NCI-H526 treated with DMSO at 0.1 percent for 48 hours (cell line): Measurements from ENCODE around the gene CEP72.
"Not testable (repeated sequence)": the region's sequence is repeated elsewhere in the genome, so short reads cannot be mapped to it uniquely, and the experiment has no call there.

Source experiments
- DNase-seq: peaks from one replicate; lab custom pipeline; 2025; lab: John Stamatoyannopoulos, UW

The CEP72 gene, protein sequence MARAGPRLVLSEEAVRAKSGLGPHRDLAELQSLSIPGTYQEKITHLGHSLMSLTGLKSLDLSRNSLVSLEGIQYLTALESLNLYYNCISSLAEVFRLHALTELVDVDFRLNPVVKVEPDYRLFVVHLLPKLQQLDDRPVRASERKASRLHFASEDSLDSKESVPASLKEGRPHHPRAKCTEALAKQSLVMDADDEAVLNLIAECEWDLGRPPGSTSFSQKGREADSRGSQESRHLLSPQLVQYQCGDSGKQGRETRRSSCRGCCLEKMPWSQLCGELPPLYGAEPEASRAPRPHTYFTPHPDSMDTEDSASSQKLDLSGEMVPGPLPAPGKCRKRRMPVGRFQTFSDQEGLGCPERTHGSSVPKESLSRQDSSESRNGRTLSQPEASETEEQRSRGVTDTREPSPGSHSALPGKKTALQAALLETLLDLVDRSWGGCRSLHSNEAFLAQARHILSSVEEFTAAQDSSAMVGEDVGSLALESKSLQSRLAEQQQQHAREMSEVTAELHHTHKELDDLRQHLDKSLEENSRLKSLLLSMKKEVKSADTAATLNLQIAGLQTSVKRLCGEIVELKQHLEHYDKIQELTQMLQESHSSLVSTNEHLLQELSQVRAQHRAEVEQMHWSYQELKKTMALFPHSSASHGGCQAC

DNA sequence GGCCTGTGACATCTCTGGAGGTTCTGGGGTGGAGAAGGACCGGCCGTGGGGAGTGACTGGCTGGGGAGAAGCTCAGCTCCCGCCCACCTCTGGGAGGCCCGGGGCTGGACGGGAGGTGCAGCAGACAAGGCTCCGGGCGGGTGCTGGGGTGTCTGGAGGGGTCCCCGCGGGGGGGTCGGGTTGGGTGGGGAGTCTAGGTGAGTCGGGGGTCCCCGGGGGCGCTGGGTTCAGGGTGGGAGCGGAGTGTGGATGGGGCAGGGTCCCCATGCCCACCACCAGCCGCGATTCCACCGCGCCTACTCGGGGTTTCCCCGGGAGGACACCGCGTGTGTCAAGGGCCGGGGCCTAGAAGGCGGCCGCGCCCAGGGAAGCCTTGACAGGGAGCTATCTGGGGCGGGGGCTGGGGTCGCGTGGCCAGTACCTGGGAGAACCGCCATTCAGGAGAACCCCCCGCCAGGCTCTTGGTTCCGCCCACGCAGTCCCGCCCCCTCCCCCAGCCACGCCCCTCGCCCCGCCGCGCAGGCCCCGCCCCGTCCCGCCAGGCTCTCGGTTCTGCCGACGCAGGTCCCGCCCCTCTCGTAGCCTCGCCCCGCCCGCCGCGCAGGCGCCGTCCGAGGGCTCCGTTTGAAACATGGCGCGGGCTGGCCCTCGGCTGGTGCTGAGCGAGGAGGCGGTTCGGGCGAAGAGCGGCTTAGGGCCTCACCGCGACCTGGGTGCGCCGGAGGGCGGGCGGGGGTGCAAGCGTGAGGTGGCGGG is at the start of gene CEP72:
Gene CEP72, plus strand, starts transcription at position 610 of the 756 bp plus-strand sequence. Its CDS starts 22 bp downstream, at position 632.
- DNase-seq: peak; percentile 65

DNA sequence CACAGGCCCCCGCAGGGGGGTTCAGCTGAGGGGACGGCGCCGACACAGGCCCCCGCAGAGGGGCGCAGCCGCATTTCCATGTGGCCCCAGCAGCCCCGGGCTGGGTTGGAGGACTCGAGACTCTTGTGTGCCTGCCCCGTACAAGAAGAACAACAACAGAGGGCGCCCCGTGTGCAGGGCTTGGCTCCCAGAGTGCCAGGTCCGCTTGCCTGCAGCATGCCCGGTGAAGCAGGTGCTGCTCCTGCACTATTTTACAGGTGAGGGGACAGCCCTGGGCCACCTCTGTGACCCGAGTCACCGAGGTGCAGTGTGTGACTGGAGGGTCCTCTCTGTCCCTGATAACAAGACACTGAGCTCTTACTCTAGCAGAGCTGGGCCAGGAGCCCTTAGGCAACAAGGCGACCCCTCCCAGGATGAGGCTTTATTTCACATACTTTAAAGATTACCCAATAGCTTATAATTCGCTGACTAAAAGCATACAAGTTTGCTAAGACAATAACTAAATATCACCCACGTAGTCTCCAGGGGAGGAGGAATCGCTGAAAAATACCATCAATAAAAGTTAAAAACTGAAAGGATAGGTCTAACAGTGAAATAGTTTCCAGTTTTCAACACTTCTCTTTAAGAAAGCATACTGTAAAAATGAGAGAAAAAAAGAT is 46.2 kb upstream of the CEP72 start:
- peak; percentile 11 for DNase-seq

DNA sequence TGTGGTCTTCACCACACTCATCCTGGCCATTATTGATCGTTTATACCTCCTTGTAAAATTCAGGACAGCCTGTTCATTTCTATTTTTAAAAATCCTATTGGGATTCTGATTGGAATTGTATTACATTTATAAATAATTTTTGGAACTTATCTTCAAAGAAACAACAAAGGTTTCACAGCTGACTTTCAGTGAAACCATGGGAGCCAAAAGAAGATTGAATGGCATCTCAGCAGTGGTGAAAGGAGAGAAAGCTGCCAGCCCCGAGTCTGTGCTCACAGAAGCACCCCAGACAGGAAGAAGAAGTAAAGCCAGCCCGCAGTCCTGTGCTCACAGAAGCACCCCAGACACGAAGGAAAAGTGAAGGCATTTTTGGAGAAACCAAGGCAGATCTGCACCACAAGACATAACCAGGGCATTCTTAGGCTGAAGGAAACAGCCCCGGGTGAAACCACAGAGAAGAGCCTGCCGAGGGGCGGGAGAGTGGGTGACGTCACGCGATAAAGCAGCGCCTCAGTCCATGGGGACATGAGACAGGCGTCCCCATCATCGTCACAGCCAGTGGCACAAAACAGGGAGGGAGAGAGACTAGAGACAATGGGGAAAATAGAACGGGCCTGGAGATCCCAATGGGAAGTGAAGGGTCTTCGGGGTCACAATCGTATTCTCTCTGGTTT is 45.4 kb upstream of the CEP72 start:
- DNase-seq: no peak

DNA sequence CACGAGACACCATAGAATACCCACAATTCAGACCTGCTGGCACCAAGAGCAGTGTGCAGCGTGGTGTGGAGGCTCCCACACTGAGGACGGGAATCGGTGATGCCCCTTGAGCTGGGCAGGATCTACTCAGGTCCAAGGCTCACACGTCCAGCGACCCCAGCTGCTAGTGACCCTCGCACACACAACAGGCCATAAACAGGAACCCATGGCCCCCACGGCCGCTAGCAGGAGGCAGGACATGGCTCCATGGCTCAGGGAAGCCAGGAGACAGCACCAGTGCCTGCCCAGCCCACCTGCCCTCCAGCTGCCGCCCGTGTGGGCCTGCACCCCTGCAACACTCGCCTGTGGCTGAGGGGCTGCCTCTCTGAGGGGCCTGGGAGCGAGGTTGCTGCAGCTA is 44.5 kb upstream of the CEP72 start:
- no peak for DNase-seq

DNA sequence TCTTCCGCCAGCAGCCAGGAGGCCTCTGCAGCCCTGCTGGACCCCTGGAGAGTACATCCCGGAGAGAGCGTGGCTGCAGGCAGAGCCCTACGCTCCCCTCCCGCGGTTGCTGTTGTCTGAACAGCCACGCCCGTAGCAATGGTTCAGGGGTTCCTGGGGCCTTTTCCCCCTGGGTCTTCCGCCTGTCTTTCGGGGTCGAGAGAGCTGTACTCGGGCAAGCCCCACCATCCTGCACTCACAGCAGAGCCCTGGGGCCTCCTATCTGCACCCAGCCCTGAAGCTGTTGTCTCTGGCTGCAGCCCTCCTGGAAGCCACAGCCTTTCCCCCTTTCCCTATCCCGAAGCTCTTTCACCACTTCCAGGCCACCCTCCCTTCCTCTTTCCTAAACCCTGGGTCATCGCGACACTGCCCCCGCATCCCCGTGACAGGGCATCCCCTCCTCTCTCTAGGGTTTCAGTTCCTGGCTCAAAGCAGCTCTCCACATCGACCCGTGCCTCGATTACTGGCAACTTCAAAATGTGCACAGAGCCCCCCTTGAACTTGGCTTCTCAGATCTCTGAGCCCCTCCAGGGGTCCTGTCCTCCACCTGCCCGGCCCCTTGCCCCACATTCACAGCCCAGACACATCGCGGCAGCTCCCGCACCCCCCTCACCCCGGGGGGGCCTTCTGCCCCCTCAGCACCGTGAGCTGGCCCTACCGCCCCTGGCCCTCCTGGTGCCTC is 43.9 kb upstream of the CEP72 start:
- DNase-seq: no peak

DNA sequence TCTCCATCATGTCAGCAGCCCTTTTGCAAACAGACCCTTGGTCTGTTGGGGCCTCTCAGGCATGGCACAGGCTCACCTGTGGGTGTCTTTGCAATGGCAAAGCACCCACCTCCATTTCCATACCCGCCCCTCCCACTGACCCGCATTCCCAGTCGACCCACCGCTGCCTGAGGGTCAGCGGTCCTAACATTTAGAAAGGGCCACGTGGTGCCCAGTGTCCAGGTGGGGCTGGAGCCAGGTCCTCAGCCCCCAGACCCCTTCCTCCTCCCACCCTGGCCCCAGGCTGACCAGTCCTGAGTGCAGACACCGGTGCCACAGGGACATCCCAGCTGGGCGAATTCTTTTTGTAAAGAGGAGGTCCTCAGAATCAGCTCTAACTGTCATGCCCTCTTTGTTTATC is 43.3 kb upstream of the CEP72 start:
- no peak for DNase-seq

DNA sequence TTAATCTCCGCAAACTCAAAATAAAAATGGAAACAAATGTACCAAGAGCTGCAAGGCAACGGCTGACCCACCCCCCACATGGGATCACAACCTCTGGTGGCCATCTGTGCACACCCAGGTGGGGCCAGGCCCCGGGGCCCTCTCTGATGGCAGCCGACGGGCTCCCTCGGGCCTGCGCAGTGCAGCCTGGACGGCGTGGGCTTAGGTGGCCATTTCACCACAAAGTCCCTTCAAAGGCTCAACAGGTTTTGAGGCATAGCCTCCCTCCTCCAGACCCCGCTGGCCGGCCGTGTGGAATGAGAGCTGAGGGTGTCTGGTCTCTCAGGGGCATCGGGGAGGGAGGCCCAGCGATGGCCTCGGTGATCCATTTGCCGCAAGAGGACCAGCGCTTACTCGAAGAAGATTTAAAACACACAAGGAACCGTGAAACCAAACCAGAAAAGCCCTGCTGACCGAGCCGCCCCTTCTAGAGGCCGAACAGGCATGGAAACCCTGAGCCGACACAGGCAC is 42.7 kb upstream of the CEP72 start:
- DNase-seq: no peak

DNA sequence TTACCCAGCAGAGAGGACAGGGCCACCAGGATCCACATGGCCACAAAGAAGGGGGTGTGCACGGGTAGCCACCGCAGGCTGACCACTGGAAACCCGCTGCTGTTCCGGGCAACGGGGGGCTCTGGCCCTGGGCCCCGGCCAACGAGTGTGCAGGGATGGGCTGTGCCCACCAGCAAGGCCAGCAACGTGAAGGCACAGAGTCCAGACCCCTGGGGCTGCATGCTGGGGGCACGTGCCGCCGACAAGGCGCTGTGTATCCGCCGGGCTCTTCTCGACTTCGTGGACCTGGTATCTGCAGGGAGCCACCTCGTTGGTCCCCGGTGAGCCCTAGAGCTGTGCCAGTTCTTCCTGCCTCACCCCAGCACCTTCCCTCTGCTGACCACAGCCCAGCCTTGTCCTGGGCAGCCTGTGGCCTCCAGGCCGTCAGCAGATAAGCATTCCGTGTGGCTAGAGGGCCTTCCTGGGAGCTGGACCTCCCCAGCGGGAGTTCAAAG is 42.2 kb upstream of the CEP72 start:
- no peak for DNase-seq

DNA sequence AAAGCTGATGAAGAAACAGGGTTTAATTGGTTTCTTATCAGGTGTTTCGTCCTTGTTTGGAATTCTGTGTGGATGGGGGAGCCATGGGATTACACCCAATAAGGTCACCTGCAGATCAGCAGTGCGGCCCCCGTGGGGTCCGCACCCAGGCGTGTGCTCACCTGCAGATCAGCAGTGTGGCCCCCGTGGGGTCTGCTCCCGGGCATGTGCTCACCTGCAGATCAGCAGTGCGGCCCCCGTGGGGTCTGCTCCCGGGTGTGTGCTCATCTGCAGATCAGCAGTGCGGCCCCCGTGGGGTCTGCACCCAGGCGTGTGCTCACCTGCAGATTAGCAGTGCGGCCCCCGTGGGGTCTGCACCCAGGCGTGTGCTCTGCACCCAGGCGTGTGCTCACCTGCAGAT is 41.7 kb upstream of the CEP72 start:
- DNase-seq: no peak

DNA sequence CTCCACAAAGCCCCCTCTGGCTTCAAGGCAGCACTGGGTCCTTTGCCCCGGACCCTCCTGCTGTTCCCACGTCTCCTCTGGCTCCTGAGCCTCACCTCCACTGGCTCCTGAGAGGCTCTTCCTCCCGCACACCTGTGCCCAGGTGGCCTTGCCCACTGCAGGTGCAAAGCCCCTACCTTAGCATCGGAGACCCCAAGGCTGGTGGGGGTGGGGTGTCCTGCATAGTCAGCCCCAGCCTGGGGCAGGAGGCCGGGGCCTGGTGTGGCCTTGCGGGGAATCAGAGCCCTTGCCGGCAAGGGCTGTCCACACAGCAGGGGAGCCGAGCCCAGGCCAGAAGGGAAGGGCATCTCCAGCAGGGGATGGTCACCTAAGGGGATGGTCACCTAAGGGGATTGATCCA is 41.3 kb upstream of the CEP72 start:
- no peak for DNase-seq

DNA sequence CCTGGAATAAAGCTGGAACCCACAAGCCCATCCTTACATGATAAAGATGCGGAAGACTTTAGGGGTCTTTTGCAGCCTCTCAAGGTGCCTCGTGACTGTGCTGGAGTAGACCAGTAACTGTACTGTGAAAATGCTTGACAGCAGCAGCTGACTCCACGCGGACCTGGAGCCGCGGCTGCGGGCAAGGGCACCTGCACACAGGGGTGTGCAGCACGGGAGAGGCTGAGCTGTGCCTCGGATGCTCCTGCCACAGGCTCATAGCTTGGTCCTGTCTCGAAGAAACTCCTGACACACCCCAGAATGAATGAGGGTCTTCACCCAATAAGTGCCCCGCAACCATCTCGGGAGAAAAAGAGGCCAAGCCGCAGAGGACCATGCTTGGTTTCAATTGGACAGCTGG is 40.3 kb upstream of the CEP72 start:
- DNase-seq: no peak

DNA sequence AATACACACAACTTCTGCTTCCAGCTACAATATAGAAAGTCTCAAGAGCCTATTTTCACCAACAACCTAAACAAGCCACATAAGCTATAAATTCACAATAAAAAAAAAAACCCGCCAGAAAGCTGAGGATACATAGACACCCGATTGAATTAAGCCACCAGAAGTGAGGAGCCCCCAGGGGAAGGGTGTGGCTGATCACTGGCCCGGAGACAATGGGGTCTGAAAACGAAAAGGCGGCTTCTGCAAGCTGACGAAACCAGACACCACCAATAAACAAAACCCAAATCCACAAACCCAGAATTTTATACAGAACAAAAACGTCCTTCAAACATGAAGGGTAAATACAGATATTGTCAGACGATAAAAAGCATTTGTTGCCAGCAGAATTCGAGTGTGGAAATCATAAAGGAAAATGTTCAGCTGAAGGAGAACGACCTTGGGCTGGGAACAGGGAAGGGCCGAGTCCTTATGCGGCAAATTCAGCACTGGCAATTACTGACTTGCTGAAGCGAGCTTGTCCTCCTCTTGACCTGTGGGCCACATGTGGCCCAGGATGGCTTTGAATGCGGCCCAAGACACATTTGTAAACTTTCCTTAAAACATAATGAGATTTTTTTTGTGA is 39.6 kb upstream of the CEP72 start:
- peak; percentile 48 for DNase-seq

DNA sequence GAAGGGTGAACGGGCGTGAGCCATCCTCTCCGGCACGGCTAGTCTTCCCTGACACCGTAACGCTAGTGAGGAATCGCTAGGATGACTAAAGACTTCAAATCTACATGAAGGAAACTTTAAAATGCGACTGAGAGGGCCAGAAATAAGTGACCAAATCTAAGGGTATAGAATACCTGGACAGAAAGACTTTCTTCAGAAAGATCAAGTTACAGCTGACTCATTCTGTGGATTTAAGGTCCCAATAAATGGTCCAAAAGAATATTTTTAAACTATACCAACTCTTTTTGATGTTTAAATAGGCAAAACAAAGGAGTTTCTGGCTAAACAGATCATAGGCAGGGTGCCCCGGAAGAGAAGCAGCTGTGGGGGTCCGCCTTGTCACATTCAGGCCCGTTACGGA is 38.9 kb upstream of the CEP72 start:
- no peak for DNase-seq

DNA sequence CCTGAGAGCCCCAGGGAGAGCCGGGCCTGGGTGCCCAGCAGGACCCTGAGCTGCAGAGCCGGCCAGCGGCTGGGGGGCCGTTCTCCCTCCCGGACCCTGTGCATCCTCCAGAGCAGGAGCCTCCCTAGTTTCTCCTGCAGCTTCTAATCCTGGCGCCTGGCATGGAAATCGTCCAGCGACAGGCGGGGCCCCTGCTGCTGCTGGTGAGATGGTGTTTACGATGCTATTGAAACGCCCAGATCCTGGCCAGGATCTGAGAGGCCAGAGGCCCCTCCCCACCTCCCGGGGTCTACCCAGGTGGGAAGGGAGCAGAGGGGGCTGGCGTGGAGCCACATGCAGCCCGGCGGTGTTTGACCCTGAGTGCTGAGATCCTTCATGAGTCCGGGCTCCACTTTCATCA is 38.2 kb upstream of the CEP72 start:
- DNase-seq: no peak

DNA sequence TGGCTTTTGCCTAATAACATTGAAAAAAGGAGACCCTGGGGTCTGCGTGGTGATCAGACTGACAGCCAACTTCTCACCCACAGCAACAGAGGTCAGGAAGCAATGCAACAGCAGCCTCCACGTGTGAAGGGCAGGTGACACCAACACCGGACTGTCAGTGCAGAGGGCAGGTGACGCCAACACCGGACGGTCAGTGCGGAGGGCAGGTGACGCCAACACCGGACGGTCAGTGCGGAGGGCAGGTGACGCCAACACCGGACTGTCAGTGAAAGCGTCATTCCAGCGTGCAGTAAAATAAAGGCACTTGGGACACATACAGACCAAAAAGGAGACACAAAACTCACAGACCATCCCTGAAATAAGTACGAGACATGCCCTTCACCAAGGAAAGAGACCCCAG is 37.2 kb upstream of the CEP72 start:
- DNase-seq: no peak

DNA sequence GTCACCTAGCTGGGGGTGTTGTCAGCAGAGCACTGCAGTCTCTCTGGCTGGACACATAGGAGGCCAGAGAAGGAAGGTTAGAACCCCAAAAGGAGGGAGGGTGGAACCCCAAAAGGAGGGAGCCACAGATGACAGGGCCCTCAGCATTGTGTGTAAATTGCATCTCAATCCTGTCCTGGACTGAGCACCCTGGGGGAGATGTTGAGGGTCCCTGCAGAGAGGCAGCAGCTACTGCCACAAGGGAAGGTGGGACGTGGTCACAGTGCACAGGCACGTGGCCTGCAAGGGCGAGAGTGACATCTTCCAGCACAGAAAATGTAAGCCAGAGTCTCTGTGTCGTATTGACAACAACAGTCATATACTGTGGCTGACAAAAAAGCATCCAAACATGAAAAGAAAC is 36.5 kb upstream of the CEP72 start:
- no peak for DNase-seq

DNA sequence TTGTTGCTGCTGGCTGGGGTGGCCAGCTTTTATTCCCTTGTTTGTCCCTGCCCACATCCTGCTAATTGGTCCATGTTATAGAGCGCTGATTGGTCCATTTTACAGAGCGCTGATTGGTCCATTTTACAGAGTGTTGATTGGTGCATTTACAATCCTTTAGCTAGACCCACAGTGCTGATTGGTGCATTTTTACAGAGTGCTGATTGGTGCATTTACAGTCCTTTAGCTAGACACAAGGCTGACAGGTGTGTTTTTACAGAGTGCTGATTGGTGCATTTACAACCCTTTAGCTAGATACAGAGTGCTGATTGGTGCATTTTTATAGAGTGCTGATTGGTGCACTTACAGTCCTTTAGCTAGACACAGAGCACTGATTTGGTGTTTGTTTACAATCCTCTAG is 34.9 kb upstream of the CEP72 start:
- not testable (repeated sequence) for DNase-seq

DNA sequence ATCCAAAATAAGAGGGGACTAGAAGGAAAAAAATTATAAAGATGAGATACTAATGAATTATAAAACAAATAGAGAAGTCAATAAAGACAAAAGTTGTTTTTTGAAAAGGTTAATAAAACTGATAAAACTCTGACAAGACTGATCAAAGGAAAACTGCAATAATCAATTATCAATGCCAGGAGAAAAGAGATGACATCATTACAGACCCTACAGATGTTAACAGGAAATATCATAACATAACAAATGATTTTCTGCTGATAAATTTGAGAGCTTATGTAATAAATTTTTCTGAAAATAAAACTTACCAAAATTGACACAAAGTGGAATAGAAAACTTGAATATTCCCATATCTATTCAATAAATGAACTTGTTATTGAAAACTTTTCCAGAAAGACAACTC is 34.3 kb upstream of the CEP72 start:
- DNase-seq: no peak

DNA sequence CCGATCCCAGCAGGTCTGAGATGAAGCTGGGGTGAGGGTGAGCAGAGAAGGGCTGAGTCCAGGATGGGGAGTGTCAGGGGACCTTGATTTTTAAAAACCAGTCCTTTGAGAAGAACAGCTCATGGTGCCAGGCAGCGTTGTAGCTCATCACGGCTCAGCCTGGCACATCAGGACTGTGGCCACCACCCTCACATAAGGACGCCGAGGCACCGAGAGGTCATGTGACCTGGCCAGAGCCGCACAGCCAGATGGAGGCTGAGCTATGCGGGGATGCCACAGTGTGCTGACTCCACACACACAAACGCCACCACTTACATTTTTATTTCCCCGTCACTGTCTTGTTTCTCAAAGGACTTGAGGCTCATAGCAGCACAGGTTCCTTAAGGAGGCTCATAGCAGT is 32.9 kb upstream of the CEP72 start:
- no peak for DNase-seq

DNA sequence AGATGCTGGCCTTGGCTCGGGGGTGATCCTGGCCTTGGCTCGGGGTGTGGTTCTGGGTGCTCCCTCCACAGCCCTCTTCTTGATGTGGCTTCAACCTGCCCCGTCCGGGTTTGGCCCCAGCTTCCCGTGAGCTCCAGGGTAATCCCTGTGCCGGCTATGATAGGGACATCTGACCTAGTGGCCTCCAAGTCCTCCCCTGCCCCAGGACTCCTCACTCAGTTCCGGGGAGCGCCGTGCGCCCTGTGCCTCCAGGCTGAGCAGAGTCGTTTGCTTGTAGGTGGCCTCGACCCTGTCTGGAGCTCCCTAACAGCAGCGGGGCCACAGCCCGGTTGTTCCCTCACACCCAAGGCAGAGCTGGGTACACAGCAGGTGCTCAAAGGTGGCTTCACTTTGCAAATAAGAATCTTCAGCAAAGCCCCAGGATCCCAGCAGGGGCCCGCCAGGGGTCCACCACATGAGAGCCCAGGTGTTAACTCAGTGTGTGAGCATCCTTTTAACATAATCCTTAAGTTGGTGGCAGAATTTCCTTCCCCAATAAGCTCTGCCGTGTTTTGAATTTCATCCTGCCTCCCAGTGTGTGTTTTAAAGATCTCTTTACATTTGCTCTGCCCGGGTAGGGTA is 32.3 kb upstream of the CEP72 start:
- no peak for DNase-seq
